ENCODE measurements around the gene ACTBL2. TPM values are rescaled to one million over a fixed set of nuclear protein-coding genes. Genes with fewer than 3 reads are reported as not detected.

ACTBL2 gene
- total RNA-seq, 1 donor from 2014 or later = 11.8 TPM

DNA sequence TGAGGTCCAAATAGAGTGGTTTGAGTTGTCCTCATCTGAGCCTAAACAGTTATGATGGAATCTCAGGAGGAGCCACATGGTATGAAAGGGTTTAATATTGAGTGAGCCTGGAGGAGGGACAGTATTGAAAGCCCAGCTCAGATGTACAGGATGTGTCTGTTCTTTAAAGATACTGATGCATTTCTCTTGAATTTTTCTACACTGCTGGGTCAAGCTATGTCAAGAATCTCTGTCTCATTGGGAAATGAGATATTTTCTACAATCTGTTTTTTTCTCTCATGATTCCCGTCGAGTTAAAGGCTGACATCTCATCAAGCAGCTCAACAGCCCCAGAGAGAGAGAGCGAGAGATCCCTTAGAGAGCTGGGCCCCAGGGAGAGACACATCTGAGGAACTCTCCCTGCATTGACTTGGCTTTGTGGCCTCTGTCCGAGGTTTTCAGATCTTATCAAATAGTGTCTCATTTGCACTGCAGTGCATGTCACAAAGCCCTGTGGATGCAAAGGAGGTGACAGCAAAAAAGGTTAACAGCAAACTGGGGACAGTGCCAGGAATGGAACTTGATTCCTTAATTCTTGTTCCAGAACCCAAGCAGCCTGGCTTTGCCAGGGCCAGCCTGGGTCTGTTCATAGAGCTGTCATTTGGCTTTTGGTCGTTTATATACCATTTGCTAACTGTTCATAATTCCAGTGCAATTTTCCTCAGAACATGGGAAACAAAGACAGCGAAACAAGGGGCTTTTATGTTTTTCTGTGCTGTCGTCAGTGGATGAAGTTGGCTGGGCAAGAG lies 19.0 kb upstream of the ACTBL2 start:
- Histone ChIP-seq H3K27me3 (ENCODE audit: insufficient read depth, low read length) (no peaks in the 10 kb centered on the region), H3K36me3 (ENCODE audit: insufficient read depth, low read length) (no peaks in the 10 kb centered on the region), H3K27ac (ENCODE audit: low read depth, low read length) (no peak overlapping the region), H3K9me3 (ENCODE audit: insufficient read depth, low read depth, low read length) (no peaks in the 10 kb centered on the region), H3K4me2 (ENCODE audit: low read length) (no peak overlapping the region), H3K9ac (ENCODE audit: low read length) (no peak overlapping the region), H4K20me1 (ENCODE audit: insufficient read depth, low read length) (no peaks in the 10 kb centered on the region), H2AFZ (ENCODE audit: low read depth, low read length) (no peak overlapping the region), H3K4me3 (ENCODE audit: insufficient read depth, low read depth, low read length) (no peak overlapping the region), H3K4me1 (ENCODE audit: insufficient read depth, low read length) (peaks cover 11% of the 10 kb centered on the region), H3K79me2 (ENCODE audit: insufficient read depth, low read length) (no peaks in the 10 kb centered on the region)
- peak overlapping the region; percentile 73 for H3K27ac Mint-ChIP-seq (ENCODE audit: unreplicated experiment)
- FAIRE-seq (no peak), DNase-seq (ENCODE audit: low read depth) (no peak)
- peaks cover 40% of the 10 kb centered on the region for H3K4me1 Mint-ChIP-seq (ENCODE audit: low read depth, unreplicated experiment)
- H3K4me3 Mint-ChIP-seq (ENCODE audit: unreplicated experiment) = no peak overlapping the region
- H3K9me3 Mint-ChIP-seq (ENCODE audit: unreplicated experiment) = no peaks in the 10 kb centered on the region
- no peaks in the 10 kb centered on the region for H3K36me3 Mint-ChIP-seq (ENCODE audit: low read depth, unreplicated experiment)
- H3K27me3 Mint-ChIP-seq (ENCODE audit: low read depth, unreplicated experiment) = no peaks in the 10 kb centered on the region
- no peak for TF ChIP-seq EZH2 (IDR thresholded peaks at IDR 0.05; ENCODE audit: insufficient read depth, low read length)
- TF ChIP-seq, protein P1, sequence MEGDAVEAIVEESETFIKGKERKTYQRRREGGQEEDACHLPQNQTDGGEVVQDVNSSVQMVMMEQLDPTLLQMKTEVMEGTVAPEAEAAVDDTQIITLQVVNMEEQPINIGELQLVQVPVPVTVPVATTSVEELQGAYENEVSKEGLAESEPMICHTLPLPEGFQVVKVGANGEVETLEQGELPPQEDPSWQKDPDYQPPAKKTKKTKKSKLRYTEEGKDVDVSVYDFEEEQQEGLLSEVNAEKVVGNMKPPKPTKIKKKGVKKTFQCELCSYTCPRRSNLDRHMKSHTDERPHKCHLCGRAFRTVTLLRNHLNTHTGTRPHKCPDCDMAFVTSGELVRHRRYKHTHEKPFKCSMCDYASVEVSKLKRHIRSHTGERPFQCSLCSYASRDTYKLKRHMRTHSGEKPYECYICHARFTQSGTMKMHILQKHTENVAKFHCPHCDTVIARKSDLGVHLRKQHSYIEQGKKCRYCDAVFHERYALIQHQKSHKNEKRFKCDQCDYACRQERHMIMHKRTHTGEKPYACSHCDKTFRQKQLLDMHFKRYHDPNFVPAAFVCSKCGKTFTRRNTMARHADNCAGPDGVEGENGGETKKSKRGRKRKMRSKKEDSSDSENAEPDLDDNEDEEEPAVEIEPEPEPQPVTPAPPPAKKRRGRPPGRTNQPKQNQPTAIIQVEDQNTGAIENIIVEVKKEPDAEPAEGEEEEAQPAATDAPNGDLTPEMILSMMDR (IDR thresholded peaks at IDR 0.05; ENCODE audit: insufficient read depth, low read depth, low read length) = no peak

DNA sequence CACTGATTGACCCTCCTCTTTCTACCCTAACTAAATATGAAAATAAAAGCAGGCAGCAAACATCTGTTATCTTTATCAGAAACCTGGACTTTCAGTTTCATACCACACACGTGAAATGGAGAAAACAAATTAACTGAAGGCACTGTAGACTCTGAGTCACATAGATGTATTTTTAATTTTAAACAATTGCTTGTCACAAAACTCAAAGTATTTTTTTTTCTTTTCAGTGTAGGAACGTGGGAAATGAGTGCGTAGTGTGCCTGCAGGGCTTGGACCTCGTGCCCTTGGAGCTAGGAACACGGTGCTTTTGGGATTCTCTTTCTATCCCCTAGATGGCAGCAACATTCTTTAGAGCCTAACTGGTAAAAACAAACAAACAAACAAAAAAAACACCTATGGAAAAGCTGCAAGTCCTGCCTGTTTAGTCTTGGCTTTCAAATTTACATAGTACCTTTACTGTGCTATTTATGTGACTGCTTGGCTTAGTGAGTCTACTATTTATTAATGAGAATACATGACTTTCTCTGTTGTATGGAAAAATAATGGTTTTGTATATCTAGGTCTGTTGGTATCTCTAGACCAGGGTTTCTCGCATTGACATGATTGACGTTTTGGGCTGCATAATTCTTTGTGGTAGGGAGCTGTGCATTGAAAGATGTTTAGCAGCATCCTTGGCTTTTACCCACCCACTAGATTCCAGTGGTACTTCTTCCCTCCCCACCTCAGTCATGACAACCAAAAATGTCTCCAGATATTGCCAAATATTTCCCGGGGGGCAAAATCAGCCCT lies 16.8 kb upstream of the ACTBL2 start:
- Mint-ChIP-seq H3K27me3 (ENCODE audit: low read depth, unreplicated experiment) (no peaks in the 10 kb centered on the region), H3K4me1 (ENCODE audit: low read depth, unreplicated experiment) (peaks cover 45% of the 10 kb centered on the region), H3K9me3 (ENCODE audit: unreplicated experiment) (no peaks in the 10 kb centered on the region), H3K4me3 (ENCODE audit: unreplicated experiment) (no peak overlapping the region), H3K27ac (ENCODE audit: unreplicated experiment) (peak overlapping the region; percentile 85), H3K36me3 (ENCODE audit: low read depth, unreplicated experiment) (no peaks in the 10 kb centered on the region)
- no peak overlapping the region for H2AFZ ChIP-seq (ENCODE audit: low read depth, low read length)
- peaks cover 14% of the 10 kb centered on the region for H3K4me1 ChIP-seq (ENCODE audit: insufficient read depth, low read length)
- H3K4me2 ChIP-seq (ENCODE audit: low read length) = peak overlapping the region; percentile 52
- TF ChIP-seq, protein P1 (IDR thresholded peaks at IDR 0.05; ENCODE audit: insufficient read depth, low read depth, low read length) = peak; percentile 76
- TF ChIP-seq EZH2 (IDR thresholded peaks at IDR 0.05; ENCODE audit: insufficient read depth, low read length) = no peak
- H4K20me1 ChIP-seq (ENCODE audit: insufficient read depth, low read length) = no peaks in the 10 kb centered on the region
- peak overlapping the region; percentile 34 for H3K9ac ChIP-seq (ENCODE audit: low read length)
- FAIRE-seq (peak; percentile 52), DNase-seq (ENCODE audit: low read depth) (peak; percentile 39)
- no peaks in the 10 kb centered on the region for H3K36me3 ChIP-seq (ENCODE audit: insufficient read depth, low read length)
- no peaks in the 10 kb centered on the region for H3K27me3 ChIP-seq (ENCODE audit: insufficient read depth, low read length)
- no peaks in the 10 kb centered on the region for H3K9me3 ChIP-seq (ENCODE audit: insufficient read depth, low read depth, low read length)
- peak overlapping the region; percentile 27 for H3K27ac ChIP-seq (ENCODE audit: low read depth, low read length)
- H3K4me3 ChIP-seq (ENCODE audit: insufficient read depth, low read depth, low read length) = no peak overlapping the region
- no peaks in the 10 kb centered on the region for H3K79me2 ChIP-seq (ENCODE audit: insufficient read depth, low read length)
